Pancreas (tissue), 10 donors: ENCODE measurements around the gene PRRX2. TPM values are rescaled to one million over a fixed set of nuclear protein-coding genes. Genes with fewer than 3 reads are reported as not detected.

Experiments used
- ATAC-seq, 4 donors: fragments of 200-7000 bp; cut with Tn5 transposase; one replicate each; pipeline versions ENCODE4 v1.8.0 to v1.9.1; 2020; ENCODE audit warnings: mild to moderate bottlenecking in 4 of 4, moderate library complexity in 4 of 4
- DNase-seq, 6 donors: peaks; one replicate each; pipeline ENCODE4 v3.0.0-alpha.2; 2020
- FAIRE-seq: peaks from 2 replicates; lab custom pipeline; 2012; peaks lifted over from hg19 to GRCh38; lab: Jason Lieb, UNC
- H3K27ac ChIP-seq, 4 donors: fragments of 200-600 bp; sonication (generic); 1 replicate in 3 of 4; 2 replicates in 1 of 4; pipeline versions ENCODE4 v1.5.0 to v1.8.0; 2020
- H3K27me3 ChIP-seq, 4 donors: fragments of 200-600 bp; one replicate each; pipeline ENCODE4 v1.8.0; 2021
- H3K36me3 ChIP-seq, 3 donors: fragments of 200-600 bp; sonication (generic) in 1 of 3; one replicate each; pipeline versions ENCODE4 v1.5.0 to v1.8.0; 2020 to 2021
- H3K4me1 ChIP-seq, 3 donors: fragments of 200-600 bp; one replicate each; pipeline ENCODE4 v1.8.0; 2021
- H3K4me3 ChIP-seq, 4 donors: fragments of 200-600 bp; sonication (generic) in 2 of 4; one replicate each; pipeline versions ENCODE4 v1.5.0 to v1.8.0; 2020 to 2021
- H3K9me3 ChIP-seq, 4 donors: fragments of 200-600 bp; one replicate each; pipeline ENCODE4 v1.8.0; 2021
- CTCF ChIP-seq, 4 donors: fragments of 200-600 bp; sonication (generic) in 3 of 4; IDR thresholded peaks; one replicate each; pipeline versions ENCODE4 v1.5.0 to v1.8.0; 2021; ENCODE audit warnings: antibody characterized with exemption in 4 of 4
- WGBS, 2 donors: extraction: QIAGEN DNeasy Blood & Tissue Kit; methylation state at CpG; one replicate each; pipeline ENCODE4 v1.1.7; 2013; 5-methylcytosine and 5-hydroxymethylcytosine counted together
- intact Hi-C, 3 donors: fragments of 100-400 bp; cut with DNase I; formaldehyde crosslinking; loops; one replicate each; pipeline versions ENCODE4 v1.11.1 to v1.14.2; 2022
- polyA plus RNA-seq, 2 donors: library from polyadenylated mRNA; stranded (reverse); fragments of 200-250 nt; gene quantifications; one replicate each; pipeline ENCODE4 v1.2.3, GENCODE V29; 2013
- total RNA-seq, 6 donors: library from RNA; stranded (reverse); fragmentation: NEBNext Ultra II Directional in 4 of 6; extraction: Animal tissue kit (Norgen Biotek cat#: 25700) in 4 of 6; gene quantifications; one replicate each; pipeline versions ENCODE4 v1.2.1 to v1.2.4, GENCODE V29; 2021 to 2023
- donor health status: healthy with polysubstance abuse.
- donor health status: DM: no; HTN: no; CAD: no; lungs with moderate emphysema.
- donor health status: DM: no; HTN: no; CAD: no.
- donor health status: control.
- donor health status: control.
- donor health status: Bipolar disorder and iron deficiency.
- donor health status: DM: yes; HTN: yes; CAD: no.
- donor health status: DM: no; HTN: no; CAD: no.
- donor health status: DM: no; HTN: no; CAD: no.
- donor health status: DM: yes; HTN: yes; CAD: no.

The PRRX2 gene
- total and polyA plus RNA-seq, 8 donors = 0.16 to 2.0 (median 0.64) TPM; not detected in 1

- no peak for ATAC-seq
- no peaks in the 10 kb centered on the region for H3K27me3 ChIP-seq
- TF ChIP-seq CTCF (IDR thresholded peaks at IDR 0.05) = no peak
- WGBS, 2 donors = 85 to 92% methylated on average over 10 of the region's 10 CpGs
- no peak overlapping the region for H3K4me3 ChIP-seq
- H3K4me1 ChIP-seq = no peaks in the 10 kb centered on the region
- H3K36me3 ChIP-seq = no peaks in the 10 kb centered on the region
- no peak for FAIRE-seq
- no peak for DNase-seq
- no peak overlapping the region for H3K27ac ChIP-seq
- intact Hi-C loops = loop anchor here in 1 of 3 donors (5.0 kb wide), 1 partner anchor 135 kb away; no protein-coding TSS in a partner anchor
- H3K9me3 ChIP-seq = no peaks in the 10 kb centered on the region
Observed at GRCh38 chr9:129647635-129648034, 17.8 kb upstream of the PRRX2 start.

- no peak for DNase-seq
- FAIRE-seq = no peak
- WGBS, 2 donors = 74 to 78% methylated on average over 16 of the region's 16 CpGs
- intact Hi-C loops = loop anchor here in 1 of 3 donors (5.0 kb wide), 1 partner anchor 134 kb away; no protein-coding TSS in a partner anchor
- Histone ChIP-seq H3K27ac (no peak overlapping the region), H3K4me1 (no peaks in the 10 kb centered on the region), H3K4me3 (no peak overlapping the region), H3K36me3 (no peaks in the 10 kb centered on the region), H3K27me3 (no peaks in the 10 kb centered on the region), H3K9me3 (no peaks in the 10 kb centered on the region)
- ATAC-seq = no peak
- TF ChIP-seq CTCF (IDR thresholded peaks at IDR 0.05) = no peak
Observed at GRCh38 chr9:129648092-129648763, 17.2 kb upstream of the PRRX2 start.

GRCh38 chr9:129648764-129649115 lies 16.7 kb upstream of the PRRX2 start:
- no peak for FAIRE-seq
- Histone ChIP-seq H3K27me3 (no peaks in the 10 kb centered on the region), H3K36me3 (no peaks in the 10 kb centered on the region), H3K4me3 (no peak overlapping the region), H3K9me3 (no peaks in the 10 kb centered on the region), H3K27ac (no peak overlapping the region), H3K4me1 (no peaks in the 10 kb centered on the region)
- WGBS, 2 donors = 62 to 67% methylated on average over 10 of the region's 10 CpGs
- intact Hi-C loops = loop anchor here in 1 of 3 donors (5.0 kb wide), 1 partner anchor 134 kb away; no protein-coding TSS in a partner anchor
- ATAC-seq = no peak
- DNase-seq = no peak
- TF ChIP-seq CTCF (IDR thresholded peaks at IDR 0.05) = no peak

- Histone ChIP-seq H3K36me3 (no peaks in the 10 kb centered on the region), H3K4me3 (no peak overlapping the region), H3K27me3 (no peaks in the 10 kb centered on the region), H3K9me3 (no peaks in the 10 kb centered on the region), H3K4me1 (no peaks in the 10 kb centered on the region), H3K27ac (no peak overlapping the region)
- FAIRE-seq (no peak), DNase-seq (no peak), ATAC-seq (no peak)
- no peak for TF ChIP-seq CTCF (IDR thresholded peaks at IDR 0.05)
- intact Hi-C loops = loop anchor here in 1 of 3 donors (5.0 kb wide), 1 partner anchor 132 kb away; no protein-coding TSS in a partner anchor
- 77 to 79% methylated on average over 20 of the region's 20 CpGs for WGBS, 2 donors
Observed at GRCh38 chr9:129649726-129650679, 15.4 kb upstream of the PRRX2 start.
